HepG2 (cell line): ENCODE measurements around the gene PRR11. TPM values are rescaled to one million over a fixed set of nuclear protein-coding genes. Genes with fewer than 3 reads are reported as not detected.

Experiments
- ATAD3A ChIP-seq: sonication (generic); formaldehyde crosslinking; IDR thresholded peaks from 2 replicates; pipeline ENCODE4 v1.4.0; 2020; ENCODE audit warnings: missing genetic modification reagents
- BHLHE40 ChIP-seq: IDR thresholded peaks from 2 replicates; pipeline ENCODE4 v1.6.1; 2011; ENCODE audit warnings: low read length, improper control_type of control experiment
- FOXA1 ChIP-seq, 2 experiments: fragments of 450-650 bp in 1 of 2; sonication (generic) in 1 of 2; formaldehyde crosslinking in 1 of 2; IDR thresholded peaks; 2 replicates each; pipeline versions ENCODE4 v1.4.0 to v1.6.1; 2016 to 2020; ENCODE audit warnings: missing genetic modification reagents in 1 of 2
- HNRNPK ChIP-seq: fragments of 200-400 bp; formaldehyde crosslinking; IDR thresholded peaks from 2 replicates; pipeline ENCODE4 v1.6.1; 2018; ENCODE audit warnings: low read length, low read depth, moderate library complexity, mild to moderate bottlenecking; ENCODE audit not compliant: poor library complexity, severe bottlenecking
- IRF1 ChIP-seq: sonication (generic); formaldehyde crosslinking; IDR thresholded peaks from 2 replicates; pipeline ENCODE4 v1.4.0; 2020; ENCODE audit warnings: low read depth, mild to moderate bottlenecking, missing genetic modification reagents
- ISX ChIP-seq: sonication (generic); formaldehyde crosslinking; conservative IDR thresholded peaks from 2 replicates; pipeline ENCODE4 v1.5.0; 2020; ENCODE audit warnings: missing genetic modification reagents
- JUN ChIP-seq: sonication (generic); formaldehyde crosslinking; IDR thresholded peaks from 2 replicates; pipeline ENCODE4 v1.4.0; 2020; ENCODE audit warnings: mild to moderate bottlenecking, missing genetic modification reagents
- KLF6 ChIP-seq: IDR thresholded peaks from 2 replicates; pipeline ENCODE4 v1.8.0; 2016; ENCODE audit warnings: missing biosample characterization, missing genetic modification reagents
- ONECUT2 ChIP-seq: sonication (generic); formaldehyde crosslinking; IDR thresholded peaks from 2 replicates; pipeline ENCODE4 v1.4.0; 2020; ENCODE audit warnings: missing genetic modification reagents
- PHF20 ChIP-seq: sonication (generic); formaldehyde crosslinking; IDR thresholded peaks from 2 replicates; pipeline ENCODE4 v1.5.0; 2020; ENCODE audit warnings: mild to moderate bottlenecking, missing genetic modification reagents
- PTBP1 ChIP-seq: fragments of 200-400 bp; formaldehyde crosslinking; IDR thresholded peaks from 2 replicates; pipeline ENCODE4 v1.6.1; 2018; ENCODE audit warnings: low read length, low read depth; ENCODE audit not compliant: poor library complexity, severe bottlenecking
- RBM22 ChIP-seq: fragments of 200-400 bp; formaldehyde crosslinking; optimal IDR thresholded peaks from 2 replicates; pipeline ENCODE3; 2017; ENCODE audit warnings: mild to moderate bottlenecking, low read length, moderate library complexity
- RFX3 ChIP-seq: IDR thresholded peaks from 2 replicates; pipeline ENCODE4 v1.6.1; 2016; ENCODE audit warnings: missing biosample characterization, missing genetic modification reagents
- SETDB1 ChIP-seq: sonication (generic); formaldehyde crosslinking; IDR thresholded peaks from 2 replicates; pipeline ENCODE4 v1.5.1; 2020; ENCODE audit warnings: missing genetic modification reagents, mild to moderate bottlenecking, borderline replicate concordance
- TCF7 ChIP-seq: sonication (generic); IDR thresholded peaks from 2 replicates; pipeline ENCODE4 v1.6.1; 2016; ENCODE audit warnings: antibody characterized with exemption, low read depth
- ZNF12 ChIP-seq: sonication (generic); formaldehyde crosslinking; IDR thresholded peaks from 2 replicates; pipeline ENCODE4 v1.5.0; 2020; ENCODE audit warnings: missing genetic modification reagents
- ZNF160 ChIP-seq: sonication (generic); formaldehyde crosslinking; IDR thresholded peaks from 2 replicates; pipeline ENCODE4 v1.8.0; 2022; ENCODE audit warnings: mild to moderate bottlenecking, inconsistent platforms, missing genetic modification reagents
- ZNF740 ChIP-seq: sonication (generic); formaldehyde crosslinking; IDR thresholded peaks from 2 replicates; pipeline ENCODE4 v1.4.0; 2020; ENCODE audit warnings: missing genetic modification reagents
- ZNF766 ChIP-seq: sonication (generic); formaldehyde crosslinking; IDR thresholded peaks from 2 replicates; pipeline ENCODE4 v1.5.0; 2020; ENCODE audit warnings: missing genetic modification reagents, borderline replicate concordance
- polyA plus RNA-seq, 8 experiments: library from polyadenylated mRNA; depleted of rRNA in 3 of 8; stranded (reverse) in 7 of 8; unstranded in 1 of 8; fragments of >200 nt; fragmentation: Illumina TruSeq in 4 of 8; extraction: Trizol in 4 of 8; gene quantifications; 2 replicates each; pipeline versions ENCODE4 v1.2.1 to v1.2.3, GENCODE V29; 2011 to 2016; ENCODE audit warnings: low read depth in 4 of 8, missing spikeins in 1 of 8, mixed read lengths in 1 of 8; ENCODE audit not compliant: insufficient read depth in 1 of 8
- total RNA-seq, 5 experiments: library from RNA; depleted of rRNA; stranded (reverse); fragments of >200 nt; fragmentation: Illumina TruSeq; extraction: Trizol; gene quantifications; 2 replicates each; pipeline ENCODE4 v1.2.3, GENCODE V29; 2016; ENCODE audit warnings: low read depth in 1 of 5
- TF ChIP-seq, protein P1 (sequence below), 2 experiments: fragments of 450-650 bp in 1 of 2; sonication (generic) in 1 of 2; formaldehyde crosslinking in 1 of 2; IDR thresholded peaks; 2 replicates each; pipeline versions ENCODE4 v1.6.1 to v1.8.0; 2016 to 2022; ENCODE audit warnings: antibody characterized with exemption in 1 of 2, mild to moderate bottlenecking in 1 of 2, missing genetic modification reagents in 1 of 2

PRR11 gene
- total and polyA plus RNA-seq, 2 of the 13 experiments (the other 11 are each of a cell fraction or from before 2014, with no cell fraction given): 35.7 to 39.2 TPM

GRCh38 chr17:59154721-59155438 is 666 bp upstream of the PRR11 start, which contains the start of gene SKA2 (continued):
- TF ChIP-seq ZNF740 (CRISPR knock-in tag) (no peak), ATAD3A (CRISPR knock-in tag) (no peak), ZNF160 (CRISPR knock-in tag) (no peak), ZNF12 (CRISPR knock-in tag) (no peak; the same call in 1 of the 2 replicates), PHF20 (CRISPR knock-in tag) (peak; percentile 74; the same call in 1 of the 2 replicates), ISX (no peak), PTBP1 (no peak), ZNF766 (CRISPR knock-in tag) (no peak), SETDB1 (CRISPR knock-in tag) (no peak), RFX3 (no peak), HNRNPK (no peak), TCF7 (peak; percentile 61), IRF1 (CRISPR knock-in tag) (peak; percentile 57; the same call in 1 of the 2 replicates), RBM22 (peak; percentile 80), FOXA1 (IDR thresholded peaks at IDR 0.05) (no peak), FOXA1 (CRISPR knock-in tag; IDR thresholded peaks at IDR 0.05) (peak; percentile 68; the same call in 1 of the 2 replicates), JUN (peak; percentile 56; the same call in 1 of the 2 replicates), KLF6 (CRISPR knock-in tag) (peak; percentile 20; the same call in 1 of the 2 replicates), ONECUT2 (CRISPR knock-in tag) (peak; percentile 96), BHLHE40 (peak; percentile 63)
- TF ChIP-seq, protein P1, sequence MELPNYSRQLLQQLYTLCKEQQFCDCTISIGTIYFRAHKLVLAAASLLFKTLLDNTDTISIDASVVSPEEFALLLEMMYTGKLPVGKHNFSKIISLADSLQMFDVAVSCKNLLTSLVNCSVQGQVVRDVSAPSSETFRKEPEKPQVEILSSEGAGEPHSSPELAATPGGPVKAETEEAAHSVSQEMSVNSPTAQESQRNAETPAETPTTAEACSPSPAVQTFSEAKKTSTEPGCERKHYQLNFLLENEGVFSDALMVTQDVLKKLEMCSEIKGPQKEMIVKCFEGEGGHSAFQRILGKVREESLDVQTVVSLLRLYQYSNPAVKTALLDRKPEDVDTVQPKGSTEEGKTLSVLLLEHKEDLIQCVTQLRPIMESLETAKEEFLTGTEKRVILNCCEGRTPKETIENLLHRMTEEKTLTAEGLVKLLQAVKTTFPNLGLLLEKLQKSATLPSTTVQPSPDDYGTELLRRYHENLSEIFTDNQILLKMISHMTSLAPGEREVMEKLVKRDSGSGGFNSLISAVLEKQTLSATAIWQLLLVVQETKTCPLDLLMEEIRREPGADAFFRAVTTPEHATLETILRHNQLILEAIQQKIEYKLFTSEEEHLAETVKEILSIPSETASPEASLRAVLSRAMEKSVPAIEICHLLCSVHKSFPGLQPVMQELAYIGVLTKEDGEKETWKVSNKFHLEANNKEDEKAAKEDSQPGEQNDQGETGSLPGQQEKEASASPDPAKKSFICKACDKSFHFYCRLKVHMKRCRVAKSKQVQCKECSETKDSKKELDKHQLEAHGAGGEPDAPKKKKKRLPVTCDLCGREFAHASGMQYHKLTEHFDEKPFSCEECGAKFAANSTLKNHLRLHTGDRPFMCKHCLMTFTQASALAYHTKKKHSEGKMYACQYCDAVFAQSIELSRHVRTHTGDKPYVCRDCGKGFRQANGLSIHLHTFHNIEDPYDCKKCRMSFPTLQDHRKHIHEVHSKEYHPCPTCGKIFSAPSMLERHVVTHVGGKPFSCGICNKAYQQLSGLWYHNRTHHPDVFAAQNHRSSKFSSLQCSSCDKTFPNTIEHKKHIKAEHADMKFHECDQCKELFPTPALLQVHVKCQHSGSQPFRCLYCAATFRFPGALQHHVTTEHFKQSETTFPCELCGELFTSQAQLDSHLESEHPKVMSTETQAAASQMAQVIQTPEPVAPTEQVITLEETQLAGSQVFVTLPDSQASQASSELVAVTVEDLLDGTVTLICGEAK (IDR thresholded peaks at IDR 0.05): no peak
- TF ChIP-seq, protein P1 (CRISPR knock-in tag; IDR thresholded peaks at IDR 0.05): 0 out of 2 replicates have a peak, but pooled peaks have one; percentile 36
